DMS114 treated with DMSO at 0.1 percent for 48 hours (cell line): ENCODE measurements around the gene MGAT1.
"Not testable (repeated sequence)": the region's sequence is repeated elsewhere in the genome, so short reads cannot be mapped to it uniquely, and the experiment has no call there.

Source experiments
- DNase-seq: peaks from one replicate; lab custom pipeline; 2025; ENCODE audit not compliant: unreplicated experiment; lab: John Stamatoyannopoulos, UW

Gene MGAT1

DNA sequence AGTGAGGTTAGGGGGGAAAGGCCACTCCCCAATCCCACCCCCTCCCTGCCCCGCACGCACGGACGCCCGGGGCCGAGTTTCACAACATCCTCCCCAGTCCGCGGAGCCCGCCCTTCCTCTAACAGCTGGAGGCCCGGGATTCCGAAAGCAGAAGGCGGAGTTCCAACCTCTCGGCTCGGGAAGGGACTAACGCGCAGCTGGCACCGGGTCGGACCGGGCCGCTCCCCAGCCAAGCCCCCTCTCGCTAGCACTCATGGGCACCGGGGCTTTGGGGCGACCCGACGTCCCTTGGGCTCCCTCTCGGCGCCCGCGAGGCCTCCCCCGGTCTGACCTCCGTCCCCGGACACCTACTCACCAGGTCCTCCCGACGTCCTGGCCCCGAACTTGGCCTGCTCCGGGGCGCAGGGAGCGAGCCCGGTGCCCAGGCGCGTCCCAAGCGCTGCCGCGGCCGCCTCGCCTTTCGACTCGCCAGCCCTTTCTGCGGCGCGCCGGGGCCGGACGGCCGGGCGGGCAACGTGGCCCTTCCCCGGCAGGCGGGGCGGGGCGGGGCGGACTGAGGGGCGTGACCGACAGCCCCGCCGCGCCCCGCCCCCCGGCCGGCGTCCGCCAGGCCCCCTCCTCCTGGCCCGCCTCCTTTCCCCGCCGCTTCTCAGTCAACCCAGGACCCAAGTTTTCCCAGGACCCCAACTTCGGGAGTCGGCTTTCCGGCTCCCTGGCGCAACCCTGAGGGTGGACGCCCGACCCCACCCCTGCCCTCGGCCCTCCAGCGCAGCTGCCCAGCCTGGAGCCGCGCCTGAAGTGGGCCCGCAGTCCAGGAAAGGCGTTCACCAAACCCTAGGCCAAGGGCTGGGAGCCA lies at the start of gene MGAT1:
Gene MGAT1 (minus strand): TSS at position 482 of the 856 bp plus-strand sequence. CDS start 9,835 bp downstream, outside the sequence.
- DNase-seq, result peak; percentile 37

DNA sequence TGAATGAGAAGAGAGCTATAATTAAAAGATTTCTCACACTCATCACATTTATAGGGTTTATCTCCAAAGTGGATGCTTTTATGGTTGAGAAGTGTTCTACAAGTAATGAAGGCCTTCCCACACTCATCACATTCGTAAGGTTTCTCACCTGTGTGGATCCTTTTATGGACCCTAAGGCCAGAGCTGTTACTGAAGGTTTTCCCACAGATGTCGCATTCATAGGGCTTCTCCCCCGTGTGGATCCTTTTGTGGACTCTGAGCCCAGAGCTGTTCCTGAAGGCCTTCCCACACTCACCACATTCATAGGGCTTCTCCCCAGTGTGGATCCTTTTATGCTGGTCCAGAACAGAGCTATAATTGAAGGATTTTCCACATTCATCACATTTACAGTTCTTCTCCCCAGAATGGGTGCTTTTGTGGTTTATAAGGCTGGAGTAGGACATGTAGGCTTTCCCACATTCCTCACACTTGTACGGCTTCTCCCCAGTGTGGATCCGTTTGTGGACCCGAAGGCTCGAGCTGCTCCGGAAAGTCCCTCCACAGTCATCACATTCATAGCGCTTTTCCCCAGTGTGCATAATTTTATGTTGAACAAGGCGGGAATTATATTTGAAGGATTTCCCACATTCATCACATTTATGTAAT lies 48.0 kb upstream of the MGAT1 start:
- no peak for DNase-seq

- no peak for DNase-seq
Measured at GRCh38 chr5:180849827-180850226, 47.2 kb upstream of the MGAT1 start.

DNA sequence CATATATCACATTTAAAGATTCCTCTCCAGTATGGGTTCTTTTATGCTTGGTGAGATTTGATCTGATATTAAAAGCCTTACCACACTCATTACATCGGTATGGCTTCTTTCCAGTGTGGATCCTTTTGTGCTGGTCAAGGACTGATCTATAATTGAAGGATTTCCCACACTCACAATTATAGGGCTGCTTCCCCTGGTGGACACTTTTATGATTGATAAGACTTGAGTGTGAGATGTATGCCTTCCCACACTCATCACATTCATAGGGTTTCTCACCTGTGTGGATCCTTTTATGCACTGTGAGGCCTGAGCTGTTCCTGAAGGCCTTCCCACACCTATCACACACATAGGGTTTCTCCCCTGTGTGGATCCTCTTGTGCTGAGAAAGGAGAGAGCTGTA lies 46.3 kb upstream of the MGAT1 start:
- no peak for DNase-seq

DNA sequence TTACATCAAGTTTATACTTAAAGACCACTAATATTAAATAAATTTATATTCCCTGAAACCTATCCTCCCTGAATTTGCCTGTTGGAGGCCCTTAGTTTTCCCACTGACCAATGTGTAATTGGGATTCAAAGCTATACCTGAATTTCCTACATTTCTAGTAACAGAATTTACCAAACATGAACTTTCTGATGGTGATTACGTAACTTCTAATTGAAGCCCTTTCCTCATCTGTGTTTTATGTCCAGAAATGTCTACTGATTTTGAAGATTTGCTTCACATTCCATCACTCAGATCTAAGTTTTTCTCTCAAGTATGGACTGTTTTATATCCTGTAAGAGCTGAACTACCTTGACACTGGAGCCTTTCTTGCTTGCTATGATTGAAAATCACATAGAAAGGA lies 45.7 kb upstream of the MGAT1 start:
- DNase-seq, result no peak

DNA sequence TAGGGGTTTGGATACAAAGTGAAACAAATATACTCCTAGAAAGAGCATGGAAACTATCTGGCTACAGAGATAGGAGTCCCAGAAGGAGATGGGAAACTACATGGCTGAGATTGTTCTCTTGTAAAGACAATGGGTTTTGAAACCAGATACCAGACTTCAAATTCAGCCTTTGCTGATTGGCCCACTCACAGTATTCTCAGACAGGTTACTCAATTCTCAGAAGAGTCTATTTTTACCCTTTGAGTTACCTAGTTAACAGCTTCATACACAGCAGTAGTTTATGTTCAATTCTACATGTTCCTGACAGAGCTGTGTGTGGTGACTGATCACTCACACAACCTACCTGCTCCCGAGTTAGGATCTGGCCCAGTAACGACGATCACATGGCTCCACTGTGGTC lies 44.4 kb upstream of the MGAT1 start:
- no peak for DNase-seq

- no peak for DNase-seq
Measured at GRCh38 chr5:180844858-180845257, 42.3 kb upstream of the MGAT1 start.

DNA sequence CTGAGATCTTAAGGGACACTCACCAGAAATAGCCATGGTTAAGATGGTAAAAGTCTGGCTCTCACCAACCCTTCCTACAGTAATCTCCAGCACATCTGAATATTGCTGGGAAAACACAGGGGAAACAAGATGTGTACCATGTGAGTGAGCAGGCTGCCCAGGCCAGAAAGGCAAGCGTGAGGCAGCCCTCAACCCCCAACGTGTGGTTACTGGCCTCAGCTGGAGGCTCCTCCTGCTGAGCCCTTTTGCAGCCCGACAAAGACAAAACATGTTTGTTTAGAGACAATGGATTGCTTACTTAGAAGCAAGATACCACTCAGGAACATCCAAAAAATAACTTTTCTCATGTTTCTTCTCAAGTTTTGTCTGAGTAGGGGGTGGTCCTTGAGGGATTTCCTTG lies 41.8 kb upstream of the MGAT1 start:
- no peak for DNase-seq

DNA sequence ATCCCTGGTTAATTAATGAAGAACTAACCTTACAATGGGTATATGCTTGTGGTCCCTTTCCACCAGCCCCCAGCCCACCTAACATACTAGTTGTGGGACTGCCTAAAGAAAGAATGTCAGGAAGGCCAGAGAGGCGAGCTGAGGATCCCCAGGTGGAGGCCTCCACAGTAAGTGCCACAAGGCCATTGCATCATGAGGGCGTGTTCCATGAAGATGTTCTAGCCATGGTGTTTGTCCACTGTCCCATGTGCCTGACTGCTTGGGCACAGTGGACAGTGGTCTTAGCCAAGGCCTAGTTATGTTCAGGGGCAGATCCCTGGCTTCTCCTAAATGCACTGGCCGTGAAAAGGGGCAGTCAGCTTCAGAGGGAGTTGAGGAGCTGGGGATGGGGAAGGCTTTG lies 37.3 kb upstream of the MGAT1 start:
- no peak for DNase-seq

DNA sequence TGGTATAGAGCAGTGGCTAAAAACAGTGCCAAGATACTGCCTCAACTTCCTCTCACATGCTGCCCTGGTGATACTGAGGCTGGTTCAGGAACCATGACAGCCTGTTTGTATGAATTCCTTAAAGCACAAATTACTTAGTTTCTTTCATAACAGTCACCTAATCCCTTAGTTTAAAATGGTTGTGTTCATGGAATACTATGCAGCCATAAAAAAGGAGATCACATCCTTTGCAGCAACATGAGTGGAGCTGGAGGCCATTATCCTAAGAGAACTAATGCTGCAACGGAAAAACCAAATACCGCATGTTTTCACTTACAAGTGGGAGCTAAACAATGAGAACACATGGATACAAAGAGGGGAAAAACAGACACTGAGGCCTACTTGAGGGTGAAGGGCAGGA lies 36.6 kb upstream of the MGAT1 start:
- no peak for DNase-seq

DNA sequence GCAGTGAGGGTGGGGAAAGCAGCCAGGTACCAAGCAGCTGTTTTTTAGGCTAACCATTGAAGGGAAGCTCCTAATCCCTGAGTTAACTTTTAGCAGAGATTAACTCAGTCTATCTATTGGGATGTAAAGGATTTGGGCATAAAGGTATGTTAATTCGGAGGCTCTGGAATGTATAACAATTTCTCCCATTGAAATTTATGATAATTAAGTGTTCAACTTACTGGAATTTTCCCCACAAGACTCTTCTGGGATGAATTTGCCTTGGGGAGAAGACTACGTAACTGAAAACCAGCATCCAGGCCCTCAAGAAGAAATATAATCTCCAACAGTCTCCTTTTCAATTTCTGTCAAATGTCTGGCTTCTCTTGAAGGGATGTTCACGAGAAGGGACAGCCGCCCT lies 34.9 kb upstream of the MGAT1 start:
- no peak for DNase-seq

- DNase-seq, result no peak
Measured at GRCh38 chr5:180832638-180833068, 30.0 kb upstream of the MGAT1 start.

GRCh38 chr5:180831139-180832093 lies 28.8 kb upstream of the MGAT1 start:
- peak; percentile 54 for DNase-seq

DNA sequence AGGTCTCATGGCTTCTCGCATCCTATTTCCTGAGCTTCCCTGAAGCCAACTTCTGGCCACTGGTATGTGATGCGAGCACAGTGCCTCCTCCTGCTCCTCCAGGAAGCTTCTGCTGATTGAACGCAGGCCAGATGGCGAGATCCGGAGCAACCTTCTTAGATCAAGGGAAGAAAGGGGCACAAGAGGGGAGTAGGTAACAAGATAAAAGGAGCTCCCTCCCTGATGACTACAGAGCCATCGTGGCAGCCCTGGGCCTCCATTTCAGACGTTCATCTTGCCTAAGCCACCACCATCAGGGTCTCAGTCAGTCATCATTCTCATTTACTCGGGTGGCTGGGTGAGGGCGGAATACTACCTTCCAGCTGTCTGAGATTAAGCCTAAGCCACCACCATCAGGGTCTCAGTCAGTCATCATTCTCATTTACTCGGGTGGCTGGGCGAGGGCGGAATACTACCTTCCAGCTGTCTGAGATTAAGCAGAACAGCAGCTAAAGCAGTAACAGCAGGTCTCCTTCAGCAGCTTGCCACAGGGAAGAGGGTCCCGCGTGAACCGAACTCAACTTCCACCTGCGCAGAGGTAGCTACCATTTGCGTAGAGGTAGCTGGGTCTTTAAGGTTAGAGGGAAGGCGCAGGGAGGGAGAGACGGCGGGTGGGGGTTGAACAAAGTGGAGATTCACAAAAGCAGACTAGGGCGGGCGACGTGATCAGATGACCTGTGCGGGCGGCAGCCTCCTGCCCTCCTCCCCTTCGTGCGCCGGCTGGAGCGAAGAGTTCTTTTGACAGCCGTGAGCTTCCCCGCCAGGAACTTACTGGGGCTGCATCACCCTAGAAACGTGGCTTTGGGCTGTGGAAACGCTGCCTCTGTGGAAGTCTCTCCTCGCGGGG lies 27.9 kb upstream of the MGAT1 start:
- no peak for DNase-seq

DNA sequence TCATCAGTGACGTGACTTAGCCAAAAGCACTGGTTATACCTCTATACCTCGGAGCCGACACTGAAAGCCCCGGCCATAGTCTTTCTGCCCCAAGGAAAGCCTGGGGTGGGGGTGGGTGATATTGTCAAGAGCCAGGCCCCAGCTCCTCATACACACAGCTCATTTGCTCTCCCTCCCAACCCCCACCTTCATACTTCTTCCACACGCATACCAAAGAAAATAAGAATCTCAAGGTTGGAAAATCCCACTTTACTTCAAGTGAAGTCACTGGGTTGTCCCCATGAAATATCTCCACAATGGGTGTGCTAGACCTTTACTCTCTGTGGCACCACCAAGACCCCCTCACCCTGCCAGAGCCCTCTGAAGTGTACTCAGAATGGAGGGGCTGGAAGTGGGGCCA lies 27.1 kb upstream of the MGAT1 start:
- DNase-seq, result no peak

GRCh38 chr5:180828756-180829531 lies 26.3 kb upstream of the MGAT1 start:
- DNase-seq, result not testable (repeated sequence)

- DNase-seq, result not testable (repeated sequence)
Measured at GRCh38 chr5:180827374-180827773, 24.8 kb upstream of the MGAT1 start.

DNA sequence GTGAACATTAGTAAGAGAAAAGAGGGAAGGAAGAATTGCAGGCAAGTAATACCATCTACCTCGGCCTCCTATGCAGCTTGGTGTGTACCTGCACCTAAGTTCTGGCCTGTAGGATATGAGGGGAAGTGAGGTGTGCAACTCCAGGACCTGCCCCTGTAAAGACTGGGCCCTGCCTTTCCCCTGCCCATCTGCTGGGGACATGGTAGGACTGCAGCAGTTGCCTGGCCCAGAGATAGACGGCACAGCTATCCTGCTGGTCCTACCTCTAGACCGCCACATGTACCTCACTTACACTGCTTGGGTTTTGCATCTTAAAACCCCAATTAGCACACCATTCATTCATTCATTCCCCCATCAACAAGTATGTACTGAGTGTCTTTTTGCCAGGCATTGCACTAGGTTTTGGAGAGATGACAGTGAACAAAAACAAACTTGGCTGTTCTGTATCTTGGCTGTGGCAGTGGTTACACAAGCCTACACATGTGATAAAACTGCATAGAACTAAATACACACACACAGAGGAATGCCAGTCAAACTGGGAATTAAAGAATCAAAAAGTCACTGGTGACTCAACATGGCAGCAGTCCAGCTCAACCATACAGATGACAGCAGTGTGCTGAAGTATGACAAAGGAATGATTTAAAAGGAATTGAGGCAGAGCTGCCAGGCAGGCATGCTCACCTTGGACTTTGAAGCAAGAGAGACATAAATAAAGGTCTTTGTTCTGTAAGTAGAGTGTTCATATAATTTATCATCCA lies 23.3 kb upstream of the MGAT1 start:
- DNase-seq, result no peak
